K562 (cell line): ENCODE results near the gene ABL1. TPM values are rescaled to one million over a fixed set of nuclear protein-coding genes. Genes with fewer than 3 reads are reported as not detected.

Experiments used
- ATAC-seq: fragments of 200-7000 bp; cut with Tn5 transposase; 3 replicates; pipeline ENCODE4 v1.9.1; 2020; ENCODE audit warnings: moderate library complexity
- BruUV-seq: library from RNA; stranded (reverse); fragments of 400-500 nt; replicated peaks from 2 replicates; lab custom pipeline; 2021; lab: Mats Ljungman, UMichigan
- CTCF ChIA-PET: fragments of 300-600 bp; formaldehyde crosslinking; extraction: SDS; loops from one replicate; lab custom pipeline; 2021; ENCODE audit warnings: low intra/inter-chr PET ratio; lab: Yijun Ruan, JAX
- POLR2A ChIA-PET: fragments of 300-600, 350-650 bp; sonication (Branson Sonifier 250); formaldehyde crosslinking; extraction: SDS; loops from one replicate; lab custom pipeline; 2021; ENCODE audit warnings: antibody characterized with exemption, inconsistent platforms; lab: Yijun Ruan, JAX
- DNase-seq, 4 experiments: peaks; one replicate each; pipeline versions ENCODE4 v3.0.0 to v3.0.0-alpha.2; 2011 to 2018; ENCODE audit warnings: low spot score in 3 of 4, mixed read lengths in 3 of 4; ENCODE audit errors: extremely low read depth in 1 of 4
- FAIRE-seq: peaks from 2 replicates; lab custom pipeline; 2011; peaks lifted over from hg19 to GRCh38; lab: Jason Lieb, UNC
- H2AFZ ChIP-seq: 2 replicates; pipeline ENCODE4 v1.6.0; 2011; ENCODE audit warnings: low read depth, low read length, control low read depth, inconsistent platforms
- H3K27ac ChIP-seq: fragments of 200-600 bp; 3 replicates; pipeline ENCODE4 v1.8.0; 2011; ENCODE audit warnings: low read depth, mild to moderate bottlenecking, control low read depth, inconsistent platforms, low read length, moderate library complexity, mixed read lengths; ENCODE audit errors: extremely low read depth
- H3K27me3 ChIP-seq, 2 experiments: fragments of 300-600 bp in 1 of 2; 2 replicates in 1 of 2; 3 replicates in 1 of 2; pipeline versions ENCODE4 v1.6.0 to v1.8.0; 2011; ENCODE audit warnings: inconsistent platforms in 2 of 2, low read length in 2 of 2, mild to moderate bottlenecking in 1 of 2, mixed read lengths in 1 of 2, moderate library complexity in 1 of 2; ENCODE audit not compliant: control insufficient read depth in 2 of 2, insufficient read depth in 2 of 2
- H3K36me3 ChIP-seq: fragments of 300-600 bp; 3 replicates; pipeline ENCODE4 v1.8.0; 2011; ENCODE audit warnings: mild to moderate bottlenecking, low read length, inconsistent platforms; ENCODE audit not compliant: control insufficient read depth, insufficient read depth
- H3K4me1 ChIP-seq, 2 experiments: fragments of 200-600 bp in 1 of 2; replicated peaks in 1 of 2; 2 replicates in 1 of 2; 3 replicates in 1 of 2; pipeline versions ENCODE4 v1.5.1 to v1.8.0; 2011; ENCODE audit warnings: inconsistent platforms in 2 of 2, low read length in 2 of 2, mild to moderate bottlenecking in 1 of 2, mixed read lengths in 1 of 2, moderate library complexity in 1 of 2; ENCODE audit not compliant: control insufficient read depth in 2 of 2, insufficient read depth in 2 of 2
- H3K4me2 ChIP-seq: 2 replicates; pipeline ENCODE4 v1.6.1; 2011; ENCODE audit warnings: low read length, control low read depth, inconsistent platforms, mixed read lengths; ENCODE audit not compliant: insufficient read depth
- H3K4me3 ChIP-seq: fragments of 200-600 bp; sonication (generic), shearing (Covaris generic); 2 replicates; pipeline ENCODE4 v1.5.1; 2016; ENCODE audit warnings: control low read depth, inconsistent platforms
- H3K79me2 ChIP-seq: fragments of 200-600 bp; 3 replicates; pipeline ENCODE4 v1.8.0; 2011; ENCODE audit warnings: low read length, inconsistent platforms; ENCODE audit not compliant: control insufficient read depth, insufficient read depth
- H3K9ac ChIP-seq, 2 experiments: 2 replicates each; pipeline versions ENCODE4 v1.6.0 to v1.6.1; 2011; ENCODE audit warnings: low read depth in 2 of 2, low read length in 2 of 2, control low read depth in 1 of 2, inconsistent platforms in 1 of 2, mild to moderate bottlenecking in 1 of 2, mixed read lengths in 1 of 2; ENCODE audit not compliant: insufficient read depth in 1 of 2
- H3K9me1 ChIP-seq: one replicate; pipeline ENCODE4 v1.6.0; 2011; ENCODE audit warnings: inconsistent platforms, mild to moderate bottlenecking, low read length, moderate library complexity; ENCODE audit not compliant: control insufficient read depth, insufficient read depth
- H3K9me3 ChIP-seq: replicated peaks from 2 replicates; pipeline ENCODE4 v1.5.1; 2011; ENCODE audit warnings: low read depth, low read length, inconsistent platforms; ENCODE audit not compliant: control insufficient read depth, insufficient read depth
- H4K20me1 ChIP-seq: replicated peaks from 2 replicates; pipeline ENCODE4 v1.6.1; 2011; ENCODE audit warnings: low read length, inconsistent platforms, mixed read lengths; ENCODE audit not compliant: control insufficient read depth, insufficient read depth
- CBX1 ChIP-seq: sonication (generic); IDR thresholded peaks from 2 replicates; pipeline ENCODE4 v1.6.1; 2016; ENCODE audit warnings: antibody characterized with exemption, low read depth, mild to moderate bottlenecking
- EWSR1 ChIP-seq: fragments of 450-650 bp; IDR thresholded peaks from 2 replicates; pipeline ENCODE4 v1.6.1; 2018; ENCODE audit warnings: borderline replicate concordance, mild to moderate bottlenecking, low read depth, moderate library complexity; ENCODE audit not compliant: partially characterized antibody
- HIVEP1 ChIP-seq: fragments of 250-450 bp; sonication (Bioruptor Pico); IDR thresholded peaks from 2 replicates; pipeline ENCODE4 v1.4.0; 2020; ENCODE audit warnings: mild to moderate bottlenecking
- POLR2A ChIP-seq: fragments of 450-650 bp; conservative IDR thresholded peaks from 2 replicates; pipeline ENCODE4 v1.6.1; 2016
- TBP ChIP-seq: optimal IDR thresholded peaks from 2 replicates; pipeline ENCODE3; 2011; ENCODE audit warnings: low read depth, low read length, improper control_type of control experiment
- ZBTB43 ChIP-seq: sonication (generic); formaldehyde crosslinking; IDR thresholded peaks from 2 replicates; pipeline ENCODE4 v1.8.0; 2023; ENCODE audit warnings: mild to moderate bottlenecking, missing genetic modification reagents
- ZNF224 ChIP-seq: sonication (generic); formaldehyde crosslinking; IDR thresholded peaks from 2 replicates; pipeline ENCODE4 v1.8.0; 2022; ENCODE audit warnings: mild to moderate bottlenecking, missing genetic modification reagents
- WGBS: fragments of 100-300 bp; shearing (Covaris generic); methylation state at CpG from one replicate; pipeline ENCODE4 v1.1.6; 2016; ENCODE audit warnings: low coverage, mixed read lengths; ENCODE audit not compliant: insufficient coverage; ENCODE audit errors: missing lambda C conversion rate; 5-methylcytosine and 5-hydroxymethylcytosine counted together
- in situ Hi-C: fragments of 300-500 bp; cut with MboI; formaldehyde crosslinking; loops from 4 replicates; pipeline ENCODE4 v1.15.0; 2018; ENCODE audit warnings: inconsistent platforms, mixed read lengths
- intact Hi-C: fragments of 100-400 bp; cut with micrococcal nuclease; formaldehyde crosslinking; loops from 2 replicates; pipeline ENCODE4 v1.14.2; 2022
- polyA plus RNA-seq, 8 experiments: library from polyadenylated mRNA; depleted of rRNA in 4 of 8; stranded (reverse) in 5 of 8; unstranded in 3 of 8; fragments of >200 nt; fragmentation: Nextera tagmentation in 2 of 8; fragmentation: Illumina TruSeq in 1 of 8; extraction: Ambion mirVana in 2 of 8; extraction: Trizol in 1 of 8; gene quantifications; 2 replicates each; pipeline versions ENCODE4 v1.2.1 to v1.2.3, GENCODE V29; 2011 to 2014; ENCODE audit warnings: inconsistent platforms in 1 of 8, missing spikeins in 1 of 8
- total RNA-seq, 7 experiments: library from RNA; depleted of rRNA in 6 of 7; stranded (reverse); fragments of >200 nt in 6 of 7; fragmentation: Illumina TruSeq in 2 of 7; extraction: Trizol in 2 of 7; gene quantifications; 2 replicates each; pipeline versions ENCODE4 v1.2.1 to v1.2.3, GENCODE V29; 2011 to 2021; ENCODE audit warnings: low replicate concordance in 1 of 7

Gene ABL1
- total and polyA plus RNA-seq, 9 of the 15 experiments (the other 6 are each of a cell fraction or from before 2014, with no cell fraction given) = 1.5 to 130 (median 37.8) TPM

DNA sequence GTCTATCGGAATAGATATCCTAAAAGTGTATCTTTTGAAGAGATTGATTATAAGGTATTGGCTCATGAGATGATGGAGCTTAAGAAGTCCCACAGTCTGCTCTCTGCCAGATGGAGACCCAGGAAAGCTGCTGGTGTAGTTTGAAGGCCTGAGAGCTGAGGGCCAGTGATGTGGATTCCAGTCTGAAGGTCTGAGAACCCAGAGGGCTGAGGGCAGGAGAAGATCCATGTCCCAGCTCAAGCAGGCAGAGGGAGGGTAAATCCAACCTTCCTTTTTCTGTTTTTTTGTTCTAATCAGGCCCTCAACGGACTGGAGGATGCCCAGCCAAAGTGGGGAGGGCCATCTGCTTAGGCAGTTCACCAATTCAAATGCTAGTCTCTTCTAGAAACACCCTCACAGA, 11.0 kb upstream of the ABL1 start:
- FAIRE-seq (no peak), DNase-seq (no peak), ATAC-seq (peak; percentile 38)
- no peaks in the 10 kb centered on the region for H3K27me3 ChIP-seq
- in situ Hi-C loops = no loop called here
- H2AFZ ChIP-seq = no peak overlapping the region
- no TSS peak for BruUV-seq
- H3K4me3 ChIP-seq = no peak overlapping the region
- H3K36me3 ChIP-seq = peaks cover 17% of the 10 kb centered on the region; the same call in 1 of the 3 replicates
- TF ChIP-seq HIVEP1 (no peak), CBX1 (no peak), TBP (no peak), ZBTB43 (CRISPR knock-in tag) (no peak), ZNF224 (CRISPR knock-in tag) (no peak), POLR2A (no peak), EWSR1 (no peak)
- WGBS = 56% methylated on average over 2 of the region's 2 CpGs
- ChIA-PET POLR2A (interaction anchor here (0.6 to 10.7 kb wide), 23 partner anchors 9 to 390 kb away, joined by 3 to 125 read pairs (median 5); no protein-coding TSS in a partner anchor), CTCF (no interaction called here)
- peaks cover 5% of the 10 kb centered on the region for H3K9me1 ChIP-seq
- no peak overlapping the region for H3K4me2 ChIP-seq
- peaks cover 15 to 20% of the 10 kb centered on the region in 2 experiments for H3K4me1 ChIP-seq
- peak overlapping the region; percentile 29; the same call in 1 of the 3 replicates for H3K27ac ChIP-seq
- H3K79me2 ChIP-seq = no peaks in the 10 kb centered on the region
- H3K9me3 ChIP-seq = peaks cover 7% of the 10 kb centered on the region; the same call in 1 of the 2 replicates
- peaks cover 4% of the 10 kb centered on the region; the same call in 1 of the 2 replicates for H4K20me1 ChIP-seq
- H3K9ac ChIP-seq = peak overlapping the region in 1 of 2 experiments; percentile 1; a peak in 1 of 4 replicates
- intact Hi-C loops = loop anchor here (2.0 kb wide), 1 partner anchor 43 kb away; no protein-coding TSS in a partner anchor
